Keratinocyte (primary cell): ENCODE data around the gene OGFRL1.

Source experiments
- CTCF ChIP-seq, 3 experiments: IDR thresholded peaks in 1 of 3; conservative IDR thresholded peaks in 1 of 3; optimal IDR thresholded peaks in 1 of 3; 2 replicates in 2 of 3; 3 replicates in 1 of 3; pipeline versions ENCODE3 to v1.5.1; 2011; ENCODE audit warnings: low read length in 3 of 3, mild to moderate bottlenecking in 3 of 3, moderate library complexity in 2 of 3, control low read depth in 1 of 3, inconsistent platforms in 1 of 3; ENCODE audit not compliant: insufficient read depth in 2 of 3; ENCODE audit errors: extremely low read depth in 1 of 3
- EZH2 ChIP-seq: IDR thresholded peaks from one replicate; pipeline ENCODE4 v1.6.1; 2012; ENCODE audit warnings: inconsistent platforms, mild to moderate bottlenecking, low read length, moderate library complexity

DNA sequence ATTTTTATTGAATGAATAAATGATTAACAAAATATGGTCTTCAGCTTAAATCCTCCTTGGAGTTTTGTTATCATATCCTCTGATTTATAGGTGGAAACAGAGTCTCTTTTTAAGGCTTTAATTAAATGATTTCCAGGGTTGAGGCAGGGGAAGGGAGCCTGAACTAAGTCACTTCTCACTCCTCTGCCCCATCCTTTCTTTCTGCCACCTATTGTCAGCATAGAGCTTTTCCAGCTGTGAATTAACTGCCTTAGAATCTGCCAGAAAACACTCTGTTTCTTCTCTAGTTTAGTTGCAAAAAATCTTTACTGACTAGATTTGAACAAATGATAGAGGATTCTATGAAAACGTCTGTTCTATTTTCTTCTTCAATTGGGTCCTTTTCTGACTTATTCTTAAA is 9.8 kb downstream of the OGFRL1 start:
- TF ChIP-seq CTCF (optimal IDR thresholded peaks at IDR 0.05 in 1 of 3, IDR thresholded peaks at IDR 0.05 in 1 of 3, conservative IDR thresholded peaks at IDR 0.05 in 1 of 3; ENCODE audit: extremely low read depth in 1 of 3, insufficient read depth in 2 of 3, low read length in 3 of 3): no peak
- TF ChIP-seq EZH2: no peak
